A673 (cell line): Measurements from ENCODE around the gene PFDN2.

Experiments used
- EZH2 ChIP-seq: fragments of 200-600 bp; sonication (generic); IDR thresholded peaks from 2 replicates; pipeline ENCODE4 v1.6.1; 2017; ENCODE audit warnings: borderline replicate concordance, low read depth, mild to moderate bottlenecking, mixed read lengths, antibody characterized with exemption, low read length; ENCODE audit not compliant: poor library complexity, severe bottlenecking
- TF ChIP-seq, protein P1 (sequence below): fragments of 300-800, 200-600 bp; sonication (generic); conservative IDR thresholded peaks from 2 replicates; pipeline ENCODE4 v1.5.1; 2017; ENCODE audit warnings: low read depth, mild to moderate bottlenecking, antibody characterized with exemption, low read length, moderate library complexity, mixed read lengths

DNA sequence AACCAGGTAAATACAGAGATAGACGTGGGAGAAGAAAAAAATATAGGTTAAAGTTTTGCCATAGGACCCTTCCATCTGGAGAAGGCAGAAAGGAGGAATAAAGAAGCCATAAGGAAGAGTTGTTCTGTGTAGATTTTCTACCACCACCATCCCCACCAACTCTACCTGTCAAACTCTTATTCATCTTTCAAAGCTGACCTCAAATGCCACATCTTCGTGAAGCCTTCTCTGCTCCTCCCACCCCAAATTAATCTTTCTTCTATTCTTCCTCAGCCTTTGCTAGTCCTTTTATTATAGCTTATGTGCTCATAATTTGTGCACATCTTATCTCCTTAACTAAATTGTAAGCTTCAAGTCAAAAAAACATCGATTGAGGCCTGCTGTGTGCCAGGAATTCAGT is 27.2 kb downstream of the PFDN2 start:
- TF ChIP-seq, protein P1, sequence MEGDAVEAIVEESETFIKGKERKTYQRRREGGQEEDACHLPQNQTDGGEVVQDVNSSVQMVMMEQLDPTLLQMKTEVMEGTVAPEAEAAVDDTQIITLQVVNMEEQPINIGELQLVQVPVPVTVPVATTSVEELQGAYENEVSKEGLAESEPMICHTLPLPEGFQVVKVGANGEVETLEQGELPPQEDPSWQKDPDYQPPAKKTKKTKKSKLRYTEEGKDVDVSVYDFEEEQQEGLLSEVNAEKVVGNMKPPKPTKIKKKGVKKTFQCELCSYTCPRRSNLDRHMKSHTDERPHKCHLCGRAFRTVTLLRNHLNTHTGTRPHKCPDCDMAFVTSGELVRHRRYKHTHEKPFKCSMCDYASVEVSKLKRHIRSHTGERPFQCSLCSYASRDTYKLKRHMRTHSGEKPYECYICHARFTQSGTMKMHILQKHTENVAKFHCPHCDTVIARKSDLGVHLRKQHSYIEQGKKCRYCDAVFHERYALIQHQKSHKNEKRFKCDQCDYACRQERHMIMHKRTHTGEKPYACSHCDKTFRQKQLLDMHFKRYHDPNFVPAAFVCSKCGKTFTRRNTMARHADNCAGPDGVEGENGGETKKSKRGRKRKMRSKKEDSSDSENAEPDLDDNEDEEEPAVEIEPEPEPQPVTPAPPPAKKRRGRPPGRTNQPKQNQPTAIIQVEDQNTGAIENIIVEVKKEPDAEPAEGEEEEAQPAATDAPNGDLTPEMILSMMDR: no peak
- no peak for TF ChIP-seq EZH2
